ENCODE data around the gene TCP10L.

DNA sequence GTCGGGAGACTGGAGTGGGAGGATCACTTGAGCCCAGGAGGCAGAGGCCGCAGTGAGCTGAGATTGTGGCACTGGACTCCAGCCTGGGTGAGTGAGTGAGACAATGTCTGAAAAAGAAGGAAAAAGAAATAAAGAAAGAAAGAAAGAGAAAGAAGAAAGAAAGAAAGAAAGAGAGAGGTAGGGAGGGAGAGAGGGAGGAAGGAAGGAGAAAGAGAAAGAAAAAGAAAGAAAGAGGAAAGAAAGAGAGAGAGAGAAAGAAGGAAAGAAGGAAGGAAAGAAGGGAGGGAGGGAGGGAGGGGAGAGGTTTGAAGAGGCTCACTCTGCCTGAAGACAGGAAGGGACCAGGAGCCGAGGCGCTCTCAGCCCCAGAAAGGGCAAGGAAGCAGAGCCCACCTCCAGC lies 4.8 kb upstream of the TCP10L start:
- TF ChIP-seq CTCF (IDR thresholded peaks at IDR 0.05; ENCODE audit: control extremely low read depth in 1 of 3, insufficient read depth in 1 of 3, low read depth in 1 of 3, low read length in 3 of 3) (no peak), RAD21 (IDR thresholded peaks at IDR 0.05 in 1 of 2, conservative IDR thresholded peaks at IDR 0.05 in 1 of 2; ENCODE audit: low read depth in 2 of 2, low read length in 2 of 2) (no peak), SRF (IDR thresholded peaks at IDR 0.05; ENCODE audit: low read depth, low read length) (no peak), POLR2AphosphoS5 (IDR thresholded peaks at IDR 0.05; ENCODE audit: low read depth, low read length) (no peak), KDM5A (IDR thresholded peaks at IDR 0.05; ENCODE audit: low read length) (no peak), TCF12 (IDR thresholded peaks at IDR 0.05; ENCODE audit: low read depth, low read length) (no peak)

Measured in H1 (cell line).